ENCODE measurements around the gene ULK4.

DNA sequence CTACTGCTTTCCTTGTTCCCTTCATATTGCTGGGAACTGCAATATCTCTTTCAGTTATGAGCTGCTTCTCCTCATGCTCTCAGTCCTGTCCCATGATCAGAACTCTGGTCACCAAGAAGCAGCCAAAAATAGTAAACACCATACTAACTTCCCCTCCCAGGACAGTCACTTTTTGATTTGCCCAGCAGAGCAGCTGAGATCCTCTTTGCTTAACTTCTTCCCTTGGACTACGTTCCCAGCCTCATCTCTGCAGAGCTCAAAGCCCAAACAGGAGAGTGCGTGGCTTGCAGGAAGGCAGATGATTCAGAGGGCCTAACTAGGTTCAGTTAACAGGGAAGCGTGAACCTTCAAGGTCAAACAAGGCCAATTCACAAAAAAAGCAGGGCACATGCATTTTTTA, 609.4 kb downstream of the ULK4 start:
- TF ChIP-seq, protein P1, sequence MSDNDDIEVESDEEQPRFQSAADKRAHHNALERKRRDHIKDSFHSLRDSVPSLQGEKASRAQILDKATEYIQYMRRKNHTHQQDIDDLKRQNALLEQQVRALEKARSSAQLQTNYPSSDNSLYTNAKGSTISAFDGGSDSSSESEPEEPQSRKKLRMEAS (IDR thresholded peaks at IDR 0.05; ENCODE audit: low read depth) = no peak
- TF ChIP-seq, protein P2, sequence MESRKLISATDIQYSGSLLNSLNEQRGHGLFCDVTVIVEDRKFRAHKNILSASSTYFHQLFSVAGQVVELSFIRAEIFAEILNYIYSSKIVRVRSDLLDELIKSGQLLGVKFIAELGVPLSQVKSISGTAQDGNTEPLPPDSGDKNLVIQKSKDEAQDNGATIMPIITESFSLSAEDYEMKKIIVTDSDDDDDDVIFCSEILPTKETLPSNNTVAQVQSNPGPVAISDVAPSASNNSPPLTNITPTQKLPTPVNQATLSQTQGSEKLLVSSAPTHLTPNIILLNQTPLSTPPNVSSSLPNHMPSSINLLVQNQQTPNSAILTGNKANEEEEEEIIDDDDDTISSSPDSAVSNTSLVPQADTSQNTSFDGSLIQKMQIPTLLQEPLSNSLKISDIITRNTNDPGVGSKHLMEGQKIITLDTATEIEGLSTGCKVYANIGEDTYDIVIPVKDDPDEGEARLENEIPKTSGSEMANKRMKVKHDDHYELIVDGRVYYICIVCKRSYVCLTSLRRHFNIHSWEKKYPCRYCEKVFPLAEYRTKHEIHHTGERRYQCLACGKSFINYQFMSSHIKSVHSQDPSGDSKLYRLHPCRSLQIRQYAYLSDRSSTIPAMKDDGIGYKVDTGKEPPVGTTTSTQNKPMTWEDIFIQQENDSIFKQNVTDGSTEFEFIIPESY (IDR thresholded peaks at IDR 0.05; ENCODE audit: borderline replicate concordance, low read depth) = no peak
- TF ChIP-seq, protein P3, sequence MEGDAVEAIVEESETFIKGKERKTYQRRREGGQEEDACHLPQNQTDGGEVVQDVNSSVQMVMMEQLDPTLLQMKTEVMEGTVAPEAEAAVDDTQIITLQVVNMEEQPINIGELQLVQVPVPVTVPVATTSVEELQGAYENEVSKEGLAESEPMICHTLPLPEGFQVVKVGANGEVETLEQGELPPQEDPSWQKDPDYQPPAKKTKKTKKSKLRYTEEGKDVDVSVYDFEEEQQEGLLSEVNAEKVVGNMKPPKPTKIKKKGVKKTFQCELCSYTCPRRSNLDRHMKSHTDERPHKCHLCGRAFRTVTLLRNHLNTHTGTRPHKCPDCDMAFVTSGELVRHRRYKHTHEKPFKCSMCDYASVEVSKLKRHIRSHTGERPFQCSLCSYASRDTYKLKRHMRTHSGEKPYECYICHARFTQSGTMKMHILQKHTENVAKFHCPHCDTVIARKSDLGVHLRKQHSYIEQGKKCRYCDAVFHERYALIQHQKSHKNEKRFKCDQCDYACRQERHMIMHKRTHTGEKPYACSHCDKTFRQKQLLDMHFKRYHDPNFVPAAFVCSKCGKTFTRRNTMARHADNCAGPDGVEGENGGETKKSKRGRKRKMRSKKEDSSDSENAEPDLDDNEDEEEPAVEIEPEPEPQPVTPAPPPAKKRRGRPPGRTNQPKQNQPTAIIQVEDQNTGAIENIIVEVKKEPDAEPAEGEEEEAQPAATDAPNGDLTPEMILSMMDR (IDR thresholded peaks at IDR 0.05) = no peak
- TF ChIP-seq NFIC (IDR thresholded peaks at IDR 0.05; ENCODE audit: borderline replicate concordance) (no peak), TEAD4 (IDR thresholded peaks at IDR 0.05; ENCODE audit: borderline replicate concordance, insufficient read depth) (no peak), GABPA (IDR thresholded peaks at IDR 0.05; ENCODE audit: low read depth) (no peak), TAF1 (IDR thresholded peaks at IDR 0.05; ENCODE audit: borderline replicate concordance, low read depth, low read length) (no peak), POLR2AphosphoS5 (IDR thresholded peaks at IDR 0.05; ENCODE audit: low read depth, low read length) (no peak)
- TF ChIP-seq, protein P4, sequence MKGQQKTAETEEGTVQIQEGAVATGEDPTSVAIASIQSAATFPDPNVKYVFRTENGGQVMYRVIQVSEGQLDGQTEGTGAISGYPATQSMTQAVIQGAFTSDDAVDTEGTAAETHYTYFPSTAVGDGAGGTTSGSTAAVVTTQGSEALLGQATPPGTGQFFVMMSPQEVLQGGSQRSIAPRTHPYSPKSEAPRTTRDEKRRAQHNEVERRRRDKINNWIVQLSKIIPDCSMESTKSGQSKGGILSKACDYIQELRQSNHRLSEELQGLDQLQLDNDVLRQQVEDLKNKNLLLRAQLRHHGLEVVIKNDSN (IDR thresholded peaks at IDR 0.05; ENCODE audit: borderline replicate concordance, low read depth) = no peak
